Activated CD4-positive, alpha-beta memory T cell treated with anti-CD3 and anti-CD28 coated beads, Interleukin-2, amount 10 ng/mL, durations not matched to agents 7 days and 5 days (primary cell): ENCODE data around the gene PDE9A. TPM values are rescaled to one million over a fixed set of nuclear protein-coding genes. Genes with fewer than 3 reads are reported as not detected.
"Not testable (repeated sequence)": the region's sequence is repeated elsewhere in the genome, so short reads cannot be mapped to it uniquely, and the experiment has no call there.

Source experiments
- CTCF ChIA-PET: fragments of 350-600 bp; sonication (Branson Sonifier 250); formaldehyde crosslinking; loops from one replicate; lab custom pipeline; 2021; ENCODE audit warnings: antibody characterized with exemption, inconsistent platforms; lab: Charles Lee
- POLR2A ChIA-PET: fragments of 350-600 bp; sonication (Branson Sonifier 250); formaldehyde crosslinking; loops from one replicate; lab custom pipeline; 2021; ENCODE audit warnings: antibody characterized with exemption; lab: Charles Lee
- DNase-seq: peaks from one replicate; pipeline ENCODE4 v3.0.0-alpha.2; 2020
- H3K27ac Mint-ChIP-seq: one replicate; pipeline ENCODE4 v1.8.0; 2021; ENCODE audit warnings: mild to moderate bottlenecking, mixed read lengths
- H3K27me3 Mint-ChIP-seq: one replicate; pipeline ENCODE4 v1.8.0; 2021; ENCODE audit warnings: mixed read lengths
- H3K36me3 Mint-ChIP-seq: one replicate; pipeline ENCODE4 v1.8.0; 2021; ENCODE audit warnings: low read depth, mixed read lengths
- H3K4me1 Mint-ChIP-seq: one replicate; pipeline ENCODE4 v1.8.0; 2021; ENCODE audit warnings: mixed read lengths
- H3K4me3 Mint-ChIP-seq: one replicate; pipeline ENCODE4 v1.8.0; 2021; ENCODE audit warnings: mild to moderate bottlenecking, mixed read lengths
- H3K9me3 Mint-ChIP-seq: one replicate; pipeline ENCODE4 v1.8.0; 2021; ENCODE audit warnings: mixed read lengths
- total RNA-seq, 2 experiments: library from RNA; stranded (reverse); gene quantifications; one replicate each; pipeline ENCODE4 v1.2.3, GENCODE V29; 2021

PDE9A gene
- 10 to 100 TPM; 13.9 to 14.3 TPM for total RNA-seq

GRCh38 chr21:42653231-42654061 is at the start of gene PDE9A:
PDE9A (plus strand) TSS chr21:42653621; CDS start chr21:42653815, 194 bp downstream.
- DNase-seq, result peak; percentile 31
- POLR2A ChIA-PET, result interaction anchor here (0.9 to 2.1 kb wide), 5 partner anchors 18 to 85 kb away, joined by 3 to 9 read pairs (median 3); no protein-coding TSS in a partner anchor
- Mint-ChIP-seq H3K4me1 (peaks cover 15% of the 10 kb centered on the region), H3K27ac (no peak within 1 kb of the TSS), H3K9me3 (no peaks in the 10 kb centered on the region), H3K36me3 (peaks cover 5% of the 10 kb centered on the region), H3K27me3 (peaks cover 51% of the 10 kb centered on the region), H3K4me3 (peak within 1 kb of the TSS; percentile 64)
- CTCF ChIA-PET, result interaction anchor here (0.9 to 1.1 kb wide), 2 partner anchors 31 to 62 kb away, joined by 3 to 4 read pairs; no protein-coding TSS in a partner anchor

- H3K27ac Mint-ChIP-seq, result no peak overlapping the region
- CTCF ChIA-PET, result interaction anchor here (0.7 to 0.8 kb wide), 2 partner anchors 236 to 1314 kb away, joined by 3 read pairs; no protein-coding TSS in a partner anchor
- H3K36me3 Mint-ChIP-seq, result peaks cover 2% of the 10 kb centered on the region
- peaks cover 15% of the 10 kb centered on the region for H3K9me3 Mint-ChIP-seq
- no peak overlapping the region for H3K4me3 Mint-ChIP-seq
- POLR2A ChIA-PET, result no interaction called here
- DNase-seq, result no peak
- peaks cover 25% of the 10 kb centered on the region for H3K27me3 Mint-ChIP-seq
- peaks cover 5% of the 10 kb centered on the region for H3K4me1 Mint-ChIP-seq
Observed at GRCh38 chr21:42607102-42607501, 46.3 kb upstream of the PDE9A start.

- ChIA-PET POLR2A (no interaction called here), CTCF (interaction anchor here (0.7 to 0.8 kb wide), 2 partner anchors 235 to 1315 kb away, joined by 3 read pairs; no protein-coding TSS in a partner anchor)
- DNase-seq, result no peak
- Mint-ChIP-seq H3K4me3 (no peak overlapping the region), H3K4me1 (peaks cover 5% of the 10 kb centered on the region), H3K36me3 (peaks cover 6% of the 10 kb centered on the region), H3K27me3 (peaks cover 24% of the 10 kb centered on the region), H3K9me3 (peaks cover 15% of the 10 kb centered on the region), H3K27ac (no peak overlapping the region)
Observed at GRCh38 chr21:42607525-42608102, 45.8 kb upstream of the PDE9A start.

GRCh38 chr21:42608446-42608845 is 45.0 kb upstream of the PDE9A start:
- Mint-ChIP-seq H3K27me3 (peaks cover 26% of the 10 kb centered on the region), H3K9me3 (peaks cover 15% of the 10 kb centered on the region), H3K36me3 (peaks cover 6% of the 10 kb centered on the region), H3K27ac (no peak overlapping the region), H3K4me3 (no peak overlapping the region), H3K4me1 (peaks cover 5% of the 10 kb centered on the region)
- DNase-seq, result no peak
- ChIA-PET CTCF (no interaction called here), POLR2A (no interaction called here)

GRCh38 chr21:42609811-42610210 is 43.6 kb upstream of the PDE9A start:
- ChIA-PET CTCF (no interaction called here), POLR2A (no interaction called here)
- Mint-ChIP-seq H3K4me3 (no peak overlapping the region), H3K4me1 (peaks cover 8% of the 10 kb centered on the region), H3K27me3 (peaks cover 20% of the 10 kb centered on the region), H3K27ac (no peak overlapping the region), H3K36me3 (peaks cover 6% of the 10 kb centered on the region), H3K9me3 (peaks cover 15% of the 10 kb centered on the region)
- DNase-seq, result peak; percentile 32

GRCh38 chr21:42611852-42612251 is 41.6 kb upstream of the PDE9A start:
- H3K27me3 Mint-ChIP-seq, result peaks cover 15% of the 10 kb centered on the region
- H3K9me3 Mint-ChIP-seq, result peaks cover 2% of the 10 kb centered on the region
- H3K27ac Mint-ChIP-seq, result no peak overlapping the region
- peaks cover 8% of the 10 kb centered on the region for H3K4me1 Mint-ChIP-seq
- peaks cover 3% of the 10 kb centered on the region for H3K36me3 Mint-ChIP-seq
- CTCF ChIA-PET, result no interaction called here
- no peak for DNase-seq
- POLR2A ChIA-PET, result no interaction called here
- H3K4me3 Mint-ChIP-seq, result no peak overlapping the region

GRCh38 chr21:42612390-42612789 is 41.0 kb upstream of the PDE9A start:
- peaks cover 8% of the 10 kb centered on the region for H3K4me1 Mint-ChIP-seq
- peaks cover 3% of the 10 kb centered on the region for H3K36me3 Mint-ChIP-seq
- H3K9me3 Mint-ChIP-seq, result peaks cover 2% of the 10 kb centered on the region
- no peak for DNase-seq
- ChIA-PET CTCF (no interaction called here), POLR2A (no interaction called here)
- no peak overlapping the region for H3K4me3 Mint-ChIP-seq
- no peak overlapping the region for H3K27ac Mint-ChIP-seq
- H3K27me3 Mint-ChIP-seq, result peaks cover 13% of the 10 kb centered on the region

GRCh38 chr21:42613756-42614155 is 39.7 kb upstream of the PDE9A start:
- peaks cover 3% of the 10 kb centered on the region for H3K36me3 Mint-ChIP-seq
- no peak for DNase-seq
- POLR2A ChIA-PET, result no interaction called here
- CTCF ChIA-PET, result interaction anchor here (1.6 kb wide), 1 partner anchor 20 kb away, joined by 7 read pairs; no protein-coding TSS in a partner anchor
- H3K9me3 Mint-ChIP-seq, result no peaks in the 10 kb centered on the region
- no peak overlapping the region for H3K27ac Mint-ChIP-seq
- peaks cover 8% of the 10 kb centered on the region for H3K4me1 Mint-ChIP-seq
- H3K27me3 Mint-ChIP-seq, result peaks cover 21% of the 10 kb centered on the region
- H3K4me3 Mint-ChIP-seq, result no peak overlapping the region

GRCh38 chr21:42614396-42614795 is 39.0 kb upstream of the PDE9A start:
- Mint-ChIP-seq H3K4me3 (no peak overlapping the region), H3K27me3 (peaks cover 27% of the 10 kb centered on the region), H3K27ac (no peak overlapping the region), H3K4me1 (peaks cover 8% of the 10 kb centered on the region), H3K36me3 (peaks cover 3% of the 10 kb centered on the region), H3K9me3 (no peaks in the 10 kb centered on the region)
- ChIA-PET CTCF (interaction anchor here (1.2 to 1.6 kb wide), 2 partner anchors 21 to 69 kb away, joined by 4 to 7 read pairs; no protein-coding TSS in a partner anchor), POLR2A (interaction anchor here (1.0 to 1.3 kb wide), 3 partner anchors 70 to 169 kb away, joined by 3 to 4 read pairs (median 3); no protein-coding TSS in a partner anchor)
- DNase-seq, result peak; percentile 55

GRCh38 chr21:42614811-42615351 is 38.5 kb upstream of the PDE9A start:
- peaks cover 28% of the 10 kb centered on the region for H3K27me3 Mint-ChIP-seq
- DNase-seq, result peak; percentile 69
- peaks cover 3% of the 10 kb centered on the region for H3K36me3 Mint-ChIP-seq
- no peaks in the 10 kb centered on the region for H3K9me3 Mint-ChIP-seq
- H3K27ac Mint-ChIP-seq, result no peak overlapping the region
- CTCF ChIA-PET, result interaction anchor here (1.2 to 1.6 kb wide), 2 partner anchors 21 to 68 kb away, joined by 4 to 7 read pairs; no protein-coding TSS in a partner anchor
- POLR2A ChIA-PET, result interaction anchor here (1.0 to 1.3 kb wide), 3 partner anchors 70 to 169 kb away, joined by 3 to 4 read pairs (median 3); no protein-coding TSS in a partner anchor
- H3K4me3 Mint-ChIP-seq, result no peak overlapping the region
- H3K4me1 Mint-ChIP-seq, result peaks cover 5% of the 10 kb centered on the region

GRCh38 chr21:42615377-42615776 is 38.0 kb upstream of the PDE9A start:
- H3K27me3 Mint-ChIP-seq, result peaks cover 28% of the 10 kb centered on the region
- ChIA-PET POLR2A (interaction anchor here (1.0 to 1.3 kb wide), 3 partner anchors 69 to 168 kb away, joined by 3 to 4 read pairs (median 3); no protein-coding TSS in a partner anchor), CTCF (interaction anchor here (1.2 to 1.6 kb wide), 2 partner anchors 22 to 68 kb away, joined by 4 to 7 read pairs; no protein-coding TSS in a partner anchor)
- peak; percentile 26 for DNase-seq
- H3K36me3 Mint-ChIP-seq, H3K9me3 Mint-ChIP-seq, H3K27ac Mint-ChIP-seq, H3K4me3 Mint-ChIP-seq, H3K4me1 Mint-ChIP-seq: not testable (repeated sequence)

GRCh38 chr21:42615924-42616323 is 37.5 kb upstream of the PDE9A start:
- Mint-ChIP-seq H3K27ac (no peak overlapping the region), H3K9me3 (no peaks in the 10 kb centered on the region), H3K27me3 (peaks cover 29% of the 10 kb centered on the region), H3K4me3 (no peak overlapping the region), H3K36me3 (peaks cover 3% of the 10 kb centered on the region), H3K4me1 (peaks cover 2% of the 10 kb centered on the region)
- DNase-seq, result no peak
- POLR2A ChIA-PET, result no interaction called here
- CTCF ChIA-PET, result no interaction called here
